Body of pancreas (tissue), 4 donors: Measurements from ENCODE around the gene RIT2. TPM values are rescaled to one million over a fixed set of nuclear protein-coding genes. Genes with fewer than 3 reads are reported as not detected.

ENCODE experiments used
- ATAC-seq: fragments of 150-250 bp; one replicate; pipeline ENCODE4 v1.9.1; 2016
- DNase-seq, 4 donors: peaks; one replicate each; pipeline ENCODE4 v3.0.0-alpha.2; 2019
- H3K27ac ChIP-seq, 4 donors: fragments of 200-600 bp; sonication (generic); 1 replicate in 3 of 4; 2 replicates in 1 of 4; pipeline versions ENCODE4 v1.5.1 to v1.6.1; 2016 to 2019; ENCODE audit warnings: mild to moderate bottlenecking in 1 of 4, mixed read lengths in 1 of 4, moderate library complexity in 1 of 4
- H3K27me3 ChIP-seq, 2 donors: fragments of 200-600 bp; sonication (generic); one replicate each; pipeline ENCODE4 v1.6.0; 2016; ENCODE audit warnings: mild to moderate bottlenecking in 1 of 2
- H3K36me3 ChIP-seq, 2 donors: fragments of 200-600 bp; sonication (generic); replicated peaks in 1 of 2; 2 replicates each; pipeline ENCODE4 v1.5.1; 2016; ENCODE audit warnings: low read depth in 2 of 2; ENCODE audit not compliant: insufficient read depth in 1 of 2
- H3K4me1 ChIP-seq: fragments of 200-600 bp; sonication (generic); one replicate; pipeline ENCODE4 v1.6.0; 2016
- H3K4me3 ChIP-seq, 2 donors: fragments of 200-600 bp; sonication (generic); 1 replicate in 1 of 2; 2 replicates in 1 of 2; pipeline ENCODE4 v1.5.1; 2016 to 2019
- H3K9me3 ChIP-seq, 3 donors: fragments of 200-600 bp; sonication (generic); 1 replicate in 2 of 3; 2 replicates in 1 of 3; pipeline ENCODE4 v1.5.1; 2016
- CTCF ChIP-seq, 7 experiments: fragments of 450-650 bp in 4 of 7; fragments of 200-600 bp in 3 of 7; sonication (generic) in 3 of 7; IDR thresholded peaks; one replicate each; pipeline ENCODE4 v1.5.1; 2016 to 2019; ENCODE audit warnings: antibody characterized with exemption in 7 of 7
- POLR2A ChIP-seq, 3 donors: fragments of 450-650 bp; IDR thresholded peaks; one replicate each; pipeline ENCODE4 v1.6.1; 2016; ENCODE audit warnings: antibody characterized with exemption in 3 of 3, mild to moderate bottlenecking in 2 of 3
- WGBS, 2 donors: methylation state at CpG; one replicate each; pipeline ENCODE4 v1.1.5; 2017; 5-methylcytosine and 5-hydroxymethylcytosine counted together
- intact Hi-C: fragments of 100-400 bp; cut with DNase I; formaldehyde crosslinking; loops from one replicate; pipeline ENCODE4 v1.15.1; 2023
- total RNA-seq, 2 donors: library from RNA; depleted of rRNA; stranded (reverse); fragments of >200 nt; gene quantifications; one replicate each; pipeline ENCODE4 v1.1.0, GENCODE V29; 2016

RIT2 gene
- total RNA-seq, 2 donors from 2014 or later = not detected

GRCh38 chr18:42860011-42860410 is 255.5 kb downstream of the RIT2 start:
- no peaks in the 10 kb centered on the region for H3K9me3 ChIP-seq
- H3K27me3 ChIP-seq = no peaks in the 10 kb centered on the region
- H3K36me3 ChIP-seq = no peaks in the 10 kb centered on the region
- ATAC-seq (no peak), DNase-seq (no peak)
- intact Hi-C loops = no loop called here
- H3K4me1 ChIP-seq = no peaks in the 10 kb centered on the region
- no peak overlapping the region for H3K27ac ChIP-seq
- TF ChIP-seq POLR2A (IDR thresholded peaks at IDR 0.05) (no peak), CTCF (IDR thresholded peaks at IDR 0.05) (no peak)
- H3K4me3 ChIP-seq = no peak overlapping the region

DNA sequence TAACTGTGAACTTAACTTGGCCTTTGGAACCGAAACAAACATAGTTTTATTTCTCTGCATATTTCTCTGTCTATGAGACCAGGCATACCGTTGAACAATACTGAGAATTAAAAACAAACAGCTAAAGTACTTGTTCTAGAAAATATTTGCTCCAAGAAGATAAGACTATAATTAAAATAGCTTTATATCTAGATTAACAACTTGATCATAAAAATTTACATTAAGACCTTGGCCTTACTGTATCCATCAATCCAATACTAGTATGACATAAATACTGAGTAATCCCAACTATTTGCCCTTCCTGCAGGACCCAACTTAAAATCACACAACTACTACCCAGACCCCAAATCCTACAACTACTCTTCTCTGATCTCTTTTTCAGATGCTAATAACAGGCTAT is 260.9 kb downstream of the RIT2 start:
- Histone ChIP-seq H3K9me3 (no peaks in the 10 kb centered on the region), H3K27me3 (no peaks in the 10 kb centered on the region), H3K27ac (no peak overlapping the region), H3K4me3 (no peak overlapping the region), H3K36me3 (no peaks in the 10 kb centered on the region), H3K4me1 (no peaks in the 10 kb centered on the region)
- intact Hi-C loops = no loop called here
- TF ChIP-seq CTCF (IDR thresholded peaks at IDR 0.05) (no peak), POLR2A (IDR thresholded peaks at IDR 0.05) (no peak)
- ATAC-seq (no peak), DNase-seq (no peak)
- 28 to 33% methylated on average over 2 of the region's 2 CpGs for WGBS, 2 donors

DNA sequence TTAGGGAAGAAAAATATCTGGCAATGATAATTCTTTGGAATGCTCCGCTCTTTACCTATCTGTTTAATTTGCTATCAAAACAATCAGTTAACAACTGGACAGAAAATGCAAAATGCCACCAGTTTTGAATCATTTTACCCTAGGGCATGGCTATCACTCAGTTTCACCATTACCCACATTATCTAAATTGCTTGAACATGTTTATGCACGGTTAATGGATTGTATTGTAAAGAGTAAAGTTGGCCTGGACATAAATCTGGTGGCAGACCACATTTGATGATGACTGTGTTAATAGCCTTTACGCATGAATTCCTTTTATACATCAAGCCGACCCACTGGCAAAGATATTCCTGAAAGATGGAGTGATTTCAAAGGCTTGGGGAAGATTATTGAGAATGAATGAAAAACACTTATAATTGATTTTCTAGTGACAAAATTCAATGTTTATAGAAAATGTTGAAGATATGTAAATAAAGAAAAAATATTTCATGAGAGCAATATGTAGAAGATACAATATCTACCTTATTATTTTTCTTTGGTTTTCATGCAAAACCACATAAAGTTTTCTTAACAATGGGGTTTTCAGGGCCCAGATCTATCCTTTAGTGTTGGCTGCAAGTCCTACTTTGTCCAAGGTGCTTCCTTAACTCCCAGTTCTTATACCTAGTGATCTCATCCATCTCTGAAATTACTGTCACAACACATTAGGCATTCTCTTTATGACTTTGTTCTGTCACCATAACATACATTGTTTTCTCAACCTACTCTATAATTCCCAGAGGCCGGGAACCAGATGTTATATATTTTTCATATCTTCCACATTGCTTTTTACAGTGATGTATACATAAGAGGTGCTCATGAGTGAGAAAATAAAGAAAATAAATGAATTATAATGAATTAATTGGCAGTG is 265.1 kb downstream of the RIT2 start:
- intact Hi-C loops = no loop called here
- ATAC-seq = no peak
- Histone ChIP-seq H3K27me3 (no peaks in the 10 kb centered on the region), H3K9me3 (no peaks in the 10 kb centered on the region), H3K4me3 (no peak overlapping the region), H3K27ac (no peak overlapping the region), H3K4me1 (no peaks in the 10 kb centered on the region), H3K36me3 (no peaks in the 10 kb centered on the region)
- 57 to 70% methylated on average over 5 of the region's 5 CpGs for WGBS, 2 donors
- TF ChIP-seq CTCF (IDR thresholded peaks at IDR 0.05) = no peak
- TF ChIP-seq POLR2A (IDR thresholded peaks at IDR 0.05) = no peak
- DNase-seq = no peak

- no peak overlapping the region for H3K4me3 ChIP-seq
- no peaks in the 10 kb centered on the region for H3K27me3 ChIP-seq
- ATAC-seq (no peak), DNase-seq (no peak)
- H3K36me3 ChIP-seq = no peaks in the 10 kb centered on the region
- H3K27ac ChIP-seq = no peak overlapping the region
- no peaks in the 10 kb centered on the region for H3K9me3 ChIP-seq
- H3K4me1 ChIP-seq = no peaks in the 10 kb centered on the region
- intact Hi-C loops = no loop called here
- TF ChIP-seq POLR2A (IDR thresholded peaks at IDR 0.05) (no peak), CTCF (IDR thresholded peaks at IDR 0.05) (no peak)
- 52% methylated on average over 1 of the region's 1 CpG for WGBS, 2 donors
Observed at GRCh38 chr18:42839408-42839807, 276.1 kb downstream of the RIT2 start.
